GM11168 (cell line): Measurements from ENCODE around the gene KIF4A.

Source experiments
- in situ Hi-C: fragments of 300-500 bp; cut with MboI; formaldehyde crosslinking; loops from one replicate; pipeline ENCODE4 v1.12.0; 2022; ENCODE audit warnings: low sequenced_read_pairs; ENCODE audit not compliant: unreplicated experiment

The KIF4A gene

GRCh38 chrX:70433848-70434351, 144.0 kb downstream of the KIF4A start:
- in situ Hi-C loops: no loop called here

GRCh38 chrX:70434352-70434866, 144.5 kb downstream of the KIF4A start:
- in situ Hi-C loops: no loop called here

- in situ Hi-C loops: no loop called here
Measured at GRCh38 chrX:70434914-70435586, 145.1 kb downstream of the KIF4A start.

- in situ Hi-C loops: no loop called here
Measured at GRCh38 chrX:70436343-70436742, 146.4 kb downstream of the KIF4A start.

- in situ Hi-C loops: no loop called here
Measured at GRCh38 chrX:70437011-70437410, 147.1 kb downstream of the KIF4A start.

- in situ Hi-C loops: no loop called here
Measured at GRCh38 chrX:70437921-70438665, 148.2 kb downstream of the KIF4A start.

GRCh38 chrX:70439016-70439415, 149.1 kb downstream of the KIF4A start:
- in situ Hi-C loops: no loop called here

GRCh38 chrX:70442224-70442623, 152.3 kb downstream of the KIF4A start:
- in situ Hi-C loops: no loop called here

GRCh38 chrX:70444326-70444945, 154.5 kb downstream of the KIF4A start, which contains the start of gene DLG3:
Gene DLG3, plus strand, starts transcription at chrX:70444835. Its CDS starts 367 bp downstream, at chrX:70445202.
- in situ Hi-C loops: no loop called here

GRCh38 chrX:70444946-70445656, 155.2 kb downstream of the KIF4A start:
- in situ Hi-C loops: no loop called here

- in situ Hi-C loops: no loop called here
Measured at GRCh38 chrX:70445951-70446350, 156.0 kb downstream of the KIF4A start.

- in situ Hi-C loops: no loop called here
Measured at GRCh38 chrX:70446380-70447350, 156.8 kb downstream of the KIF4A start.

- in situ Hi-C loops: no loop called here
Measured at GRCh38 chrX:70449457-70449966, 159.6 kb downstream of the KIF4A start.

- in situ Hi-C loops: no loop called here
Measured at GRCh38 chrX:70452143-70452733, 162.3 kb downstream of the KIF4A start.

- in situ Hi-C loops: no loop called here
Measured at GRCh38 chrX:70453024-70453618, 163.2 kb downstream of the KIF4A start.

GRCh38 chrX:70454441-70455365, 164.8 kb downstream of the KIF4A start:
- in situ Hi-C loops: no loop called here
